ENCODE results near the gene TBC1D2B. TPM values are rescaled to one million over a fixed set of nuclear protein-coding genes. Genes with fewer than 3 reads are reported as not detected.

Gene TBC1D2B
- total RNA-seq, 1 donor from 2014 or later: 58.1 TPM

- Mint-ChIP-seq H3K27ac (ENCODE audit: unreplicated experiment) (no peak overlapping the region), H3K4me3 (ENCODE audit: unreplicated experiment) (no peak overlapping the region), H3K4me1 (ENCODE audit: low read depth) (peaks cover 2% of the 10 kb centered on the region), H3K9me3 (ENCODE audit: low read depth) (no peaks in the 10 kb centered on the region), H3K36me3 (ENCODE audit: low read depth) (peaks cover 3% of the 10 kb centered on the region), H3K27me3 (ENCODE audit: low read depth) (no peaks in the 10 kb centered on the region)
- no peak for TF ChIP-seq CTCF (IDR thresholded peaks at IDR 0.05)
- no peak for DNase-seq (ENCODE audit: low spot score)
Measured at GRCh38 chr15:78102211-78102610, 24.7 kb upstream of the TBC1D2B start.

- Mint-ChIP-seq H3K27ac (ENCODE audit: unreplicated experiment) (no peak overlapping the region), H3K4me1 (ENCODE audit: low read depth) (peaks cover 2% of the 10 kb centered on the region), H3K9me3 (ENCODE audit: low read depth) (no peaks in the 10 kb centered on the region), H3K27me3 (ENCODE audit: low read depth) (no peaks in the 10 kb centered on the region), H3K4me3 (ENCODE audit: unreplicated experiment) (no peak overlapping the region), H3K36me3 (ENCODE audit: low read depth) (peaks cover 5% of the 10 kb centered on the region)
- TF ChIP-seq CTCF (IDR thresholded peaks at IDR 0.05): no peak
- peak; percentile 47 for DNase-seq (ENCODE audit: low spot score)
Measured at GRCh38 chr15:78101423-78102105, 24.1 kb upstream of the TBC1D2B start.

- Mint-ChIP-seq H3K9me3 (ENCODE audit: low read depth) (no peaks in the 10 kb centered on the region), H3K4me3 (ENCODE audit: unreplicated experiment) (no peak overlapping the region), H3K27me3 (ENCODE audit: low read depth) (no peaks in the 10 kb centered on the region), H3K36me3 (ENCODE audit: low read depth) (peaks cover 5% of the 10 kb centered on the region), H3K27ac (ENCODE audit: unreplicated experiment) (no peak overlapping the region), H3K4me1 (ENCODE audit: low read depth) (peaks cover 2% of the 10 kb centered on the region)
- peak; percentile 61 for DNase-seq (ENCODE audit: low spot score)
- TF ChIP-seq CTCF (IDR thresholded peaks at IDR 0.05): no peak
Measured at GRCh38 chr15:78100886-78101285, 23.4 kb upstream of the TBC1D2B start.

GRCh38 chr15:78098131-78098755, 20.7 kb upstream of the TBC1D2B start:
- H3K9me3 Mint-ChIP-seq (ENCODE audit: low read depth): no peaks in the 10 kb centered on the region
- no peaks in the 10 kb centered on the region for H3K27me3 Mint-ChIP-seq (ENCODE audit: low read depth)
- no peak overlapping the region for H3K27ac Mint-ChIP-seq (ENCODE audit: unreplicated experiment)
- H3K4me1 Mint-ChIP-seq (ENCODE audit: low read depth): peaks cover 15% of the 10 kb centered on the region
- peaks cover 2% of the 10 kb centered on the region for H3K36me3 Mint-ChIP-seq (ENCODE audit: low read depth)
- no peak overlapping the region for H3K4me3 Mint-ChIP-seq (ENCODE audit: unreplicated experiment)
- peak; percentile 75 for DNase-seq (ENCODE audit: low spot score)
- no peak for TF ChIP-seq CTCF (IDR thresholded peaks at IDR 0.05)

- Mint-ChIP-seq H3K4me1 (ENCODE audit: low read depth) (peaks cover 20% of the 10 kb centered on the region), H3K9me3 (ENCODE audit: low read depth) (no peaks in the 10 kb centered on the region), H3K4me3 (ENCODE audit: unreplicated experiment) (no peak overlapping the region), H3K27me3 (ENCODE audit: low read depth) (no peaks in the 10 kb centered on the region), H3K27ac (ENCODE audit: unreplicated experiment) (no peak overlapping the region), H3K36me3 (ENCODE audit: low read depth) (peaks cover 2% of the 10 kb centered on the region)
- no peak for TF ChIP-seq CTCF (IDR thresholded peaks at IDR 0.05)
- DNase-seq (ENCODE audit: low spot score): peak; percentile 69
Measured at GRCh38 chr15:78097667-78098066, 20.2 kb upstream of the TBC1D2B start.
